ENCODE measurements around the gene TSPAN14. TPM values are rescaled to one million over a fixed set of nuclear protein-coding genes. Genes with fewer than 3 reads are reported as not detected.

TSPAN14 gene
- total RNA-seq, 3 donors from 2014 or later (not counting 1 experiment from before 2014, with no cell fraction given), result 126 to 180 (median 173) TPM

- H3K36me3 Mint-ChIP-seq, result no peaks in the 10 kb centered on the region
- H3K4me3 ChIP-seq (ENCODE audit: low read length), result no peak overlapping the region
- no peak overlapping the region for H3K27ac ChIP-seq (ENCODE audit: low read length)
- no peaks in the 10 kb centered on the region for H3K4me1 Mint-ChIP-seq
- intact Hi-C loops (cut with micrococcal nuclease), result no loop called here
- no peak for ATAC-seq
- H3K27me3 Mint-ChIP-seq (ENCODE audit: low read depth in 2 of 2), result peaks cover 7 to 16% of the 10 kb centered on the region in 2 donors
- no peak overlapping the region for H3K27ac Mint-ChIP-seq
- no peaks in the 10 kb centered on the region for H3K4me1 ChIP-seq (ENCODE audit: control insufficient read depth, insufficient read depth, low read length)
- H3K4me3 Mint-ChIP-seq, result no peak overlapping the region
- no peak for TF ChIP-seq CTCF (IDR thresholded peaks at IDR 0.05)
- H3K27me3 ChIP-seq (ENCODE audit: control insufficient read depth, insufficient read depth, low read length), result no peaks in the 10 kb centered on the region
- DNase-seq, result no peak
- H3K36me3 ChIP-seq (ENCODE audit: control insufficient read depth, insufficient read depth, low read length), result no peaks in the 10 kb centered on the region
- H3K9me3 Mint-ChIP-seq, result no peaks in the 10 kb centered on the region
- H3K9me3 ChIP-seq (ENCODE audit: control insufficient read depth, insufficient read depth, low read length), result no peaks in the 10 kb centered on the region
Measured at GRCh38 chr10:80561950-80562349, 107.8 kb downstream of the TSPAN14 start.

GRCh38 chr10:80567292-80567691 is 113.2 kb downstream of the TSPAN14 start:
- Histone ChIP-seq H3K9me3 (ENCODE audit: control insufficient read depth, insufficient read depth, low read length) (no peaks in the 10 kb centered on the region), H3K27ac (ENCODE audit: low read length) (no peak overlapping the region), H3K36me3 (ENCODE audit: control insufficient read depth, insufficient read depth, low read length) (no peaks in the 10 kb centered on the region), H3K4me1 (ENCODE audit: control insufficient read depth, insufficient read depth, low read length) (no peaks in the 10 kb centered on the region), H3K4me3 (ENCODE audit: low read length) (no peak overlapping the region), H3K27me3 (ENCODE audit: control insufficient read depth, insufficient read depth, low read length) (peaks cover 2% of the 10 kb centered on the region)
- Mint-ChIP-seq H3K27ac (no peak overlapping the region), H3K9me3 (no peaks in the 10 kb centered on the region), H3K4me3 (no peak overlapping the region), H3K27me3 (ENCODE audit: low read depth in 2 of 2) (peaks cover 13 to 20% of the 10 kb centered on the region in 2 donors), H3K4me1 (no peaks in the 10 kb centered on the region), H3K36me3 (no peaks in the 10 kb centered on the region)
- ATAC-seq (no peak), DNase-seq (no peak)
- no peak for TF ChIP-seq CTCF (IDR thresholded peaks at IDR 0.05)
- intact Hi-C loops (cut with micrococcal nuclease), result no loop called here
- 89% methylated on average over 2 of the region's 2 CpGs for WGBS (ENCODE audit: insufficient coverage)

GRCh38 chr10:80569131-80569895 is 115.2 kb downstream of the TSPAN14 start:
- intact Hi-C loops (cut with micrococcal nuclease), result no loop called here
- no peaks in the 10 kb centered on the region for H3K36me3 Mint-ChIP-seq

More at GRCh38 chr10:80569131-80569895, 115.2 kb downstream of the TSPAN14 start:
- Mint-ChIP-seq H3K4me1 (no peaks in the 10 kb centered on the region), H3K27me3 (ENCODE audit: low read depth in 2 of 2) (peaks cover 10 to 14% of the 10 kb centered on the region in 2 donors), H3K4me3 (no peak overlapping the region), H3K27ac (no peak overlapping the region), H3K9me3 (no peaks in the 10 kb centered on the region)
- no peaks in the 10 kb centered on the region for H3K4me1 ChIP-seq (ENCODE audit: control insufficient read depth, insufficient read depth, low read length)
- no peak overlapping the region for H3K4me3 ChIP-seq (ENCODE audit: low read length)
- no peak overlapping the region for H3K27ac ChIP-seq (ENCODE audit: low read length)
- DNase-seq (no peak), ATAC-seq (no peak)
- WGBS (ENCODE audit: insufficient coverage), result 88% methylated on average over 12 of the region's 15 CpGs
- TF ChIP-seq CTCF (IDR thresholded peaks at IDR 0.05), result no peak
- no peaks in the 10 kb centered on the region for H3K9me3 ChIP-seq (ENCODE audit: control insufficient read depth, insufficient read depth, low read length)
- H3K36me3 ChIP-seq (ENCODE audit: control insufficient read depth, insufficient read depth, low read length), result no peaks in the 10 kb centered on the region
- H3K27me3 ChIP-seq (ENCODE audit: control insufficient read depth, insufficient read depth, low read length), result peaks cover 2% of the 10 kb centered on the region
